ENCODE results near the gene CYP2U1.
"Not testable (repeated sequence)": the region's sequence is repeated elsewhere in the genome, so short reads cannot be mapped to it uniquely, and the experiment has no call there.

Gene CYP2U1

DNA sequence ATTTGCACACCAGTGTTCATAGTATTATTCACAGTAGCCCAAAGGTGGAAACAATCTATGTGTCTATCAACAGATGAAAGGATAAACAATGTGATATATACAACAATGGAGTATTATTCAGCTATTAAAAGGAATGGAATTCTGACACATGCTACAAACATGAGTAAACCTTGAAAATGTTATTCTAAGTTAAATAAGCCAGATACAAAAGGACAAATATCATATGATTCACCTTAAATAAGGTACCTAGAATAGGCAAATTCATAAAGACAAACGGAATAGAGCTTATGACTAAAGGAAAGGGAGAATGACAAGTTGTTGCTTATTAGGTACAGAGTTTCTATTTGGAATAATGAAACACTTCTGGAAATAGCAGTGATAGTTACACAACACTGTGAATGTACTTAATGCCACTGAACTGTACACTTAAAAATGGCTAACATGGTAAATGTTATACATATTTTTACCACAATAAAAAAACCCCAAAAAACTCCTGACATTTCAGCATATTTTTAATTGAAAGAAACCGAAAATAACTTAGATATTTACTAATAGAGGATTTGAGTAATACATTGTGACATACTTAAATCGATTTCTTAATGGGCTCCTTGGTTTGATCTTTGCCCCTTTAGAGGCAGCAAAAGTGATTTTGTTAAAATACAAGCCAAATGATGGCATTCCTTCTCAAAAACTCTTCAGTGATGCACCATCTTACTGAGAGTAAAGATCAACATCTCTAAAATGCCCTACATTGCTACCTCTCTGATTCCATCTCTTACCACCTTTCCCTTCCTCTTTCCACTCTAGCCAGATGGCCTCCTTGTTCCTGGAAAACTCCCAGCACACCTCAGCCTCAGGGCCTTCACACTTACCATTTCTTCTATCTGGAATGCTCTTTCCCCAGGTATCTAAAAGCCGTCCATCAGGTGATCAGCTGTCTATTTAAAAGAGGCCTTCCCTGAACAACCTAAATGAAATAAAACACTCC lies 8.6 kb upstream of the CYP2U1 start:
- no peak for DNase-seq (ENCODE audit: low read depth)

DNA sequence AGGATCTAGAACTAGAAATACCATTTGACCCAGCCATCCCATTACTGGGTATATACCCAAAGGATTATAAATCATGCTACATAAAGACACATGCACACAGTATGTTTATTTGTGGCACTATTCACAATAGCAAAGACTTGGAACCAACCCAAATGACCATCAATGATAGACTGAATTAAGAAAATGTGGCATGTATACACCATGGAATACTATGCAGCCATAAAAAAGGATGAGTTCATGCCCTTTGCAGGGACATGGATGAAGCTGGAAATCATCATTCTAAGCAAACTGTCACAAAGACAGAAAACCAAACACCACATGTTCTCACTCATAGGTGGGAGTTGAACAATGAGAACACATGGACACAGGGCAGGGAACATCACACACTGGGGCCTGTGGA lies 5.6 kb upstream of the CYP2U1 start:
- DNase-seq (ENCODE audit: low read depth): not testable (repeated sequence)

DNA sequence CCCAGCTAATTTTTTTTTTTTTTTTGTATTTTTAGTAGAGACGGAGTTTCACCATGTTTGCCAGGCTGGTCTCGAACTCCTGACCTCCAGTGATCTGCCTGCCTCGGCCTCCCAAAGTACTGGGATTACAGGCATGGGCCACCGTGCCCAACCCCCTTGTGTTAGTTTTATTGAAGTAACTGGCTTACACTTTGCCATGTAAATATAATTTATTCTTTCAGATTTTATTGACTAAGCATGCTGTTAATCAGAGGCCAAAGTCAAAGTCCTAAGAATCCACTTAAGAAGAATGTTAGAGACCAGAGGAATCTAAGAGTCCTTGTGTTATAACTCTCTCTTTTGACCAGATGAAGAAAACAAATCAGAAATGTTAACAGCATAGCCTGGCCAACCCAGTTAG lies 4.5 kb upstream of the CYP2U1 start:
- not testable (repeated sequence) for DNase-seq (ENCODE audit: low read depth)

DNA sequence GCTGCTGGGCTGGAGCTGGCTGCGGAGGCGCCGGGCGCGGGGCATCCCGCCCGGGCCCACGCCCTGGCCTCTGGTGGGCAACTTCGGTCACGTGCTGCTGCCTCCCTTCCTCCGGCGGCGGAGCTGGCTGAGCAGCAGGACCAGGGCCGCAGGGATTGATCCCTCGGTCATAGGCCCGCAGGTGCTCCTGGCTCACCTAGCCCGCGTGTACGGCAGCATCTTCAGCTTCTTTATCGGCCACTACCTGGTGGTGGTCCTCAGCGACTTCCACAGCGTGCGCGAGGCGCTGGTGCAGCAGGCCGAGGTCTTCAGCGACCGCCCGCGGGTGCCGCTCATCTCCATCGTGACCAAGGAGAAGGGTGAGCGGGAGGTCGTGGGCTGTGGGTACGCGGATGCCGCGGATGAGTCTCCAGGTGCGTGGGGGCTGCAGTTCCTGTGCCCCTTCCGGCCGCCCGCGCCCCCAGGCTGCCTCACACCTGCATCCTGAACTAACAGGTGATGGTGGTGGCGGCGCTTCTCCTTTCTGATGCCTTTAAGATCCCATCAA lies 499 bp downstream of the CYP2U1 start:
- no peak for DNase-seq (ENCODE audit: low read depth)

DNA sequence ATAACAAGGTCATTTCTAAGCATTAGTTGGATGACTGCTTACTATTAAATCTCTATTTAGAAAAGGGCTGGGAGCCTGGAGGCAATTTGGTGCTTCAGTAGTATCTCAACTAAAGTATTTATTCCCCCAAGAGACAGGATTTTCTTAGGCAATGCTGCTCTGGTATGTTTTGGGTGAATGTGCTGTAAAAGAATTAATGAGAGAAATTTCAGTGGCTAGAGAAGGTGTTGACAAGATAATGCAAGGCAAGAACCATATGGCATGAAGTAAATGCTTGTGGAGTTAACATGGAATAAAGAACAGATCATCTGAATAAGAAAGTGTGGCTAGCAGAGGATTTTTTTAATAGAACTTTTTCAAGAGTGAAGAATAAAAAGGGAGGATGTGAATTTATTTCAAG lies 3.9 kb downstream of the CYP2U1 start:
- DNase-seq (ENCODE audit: low read depth): no peak

DNA sequence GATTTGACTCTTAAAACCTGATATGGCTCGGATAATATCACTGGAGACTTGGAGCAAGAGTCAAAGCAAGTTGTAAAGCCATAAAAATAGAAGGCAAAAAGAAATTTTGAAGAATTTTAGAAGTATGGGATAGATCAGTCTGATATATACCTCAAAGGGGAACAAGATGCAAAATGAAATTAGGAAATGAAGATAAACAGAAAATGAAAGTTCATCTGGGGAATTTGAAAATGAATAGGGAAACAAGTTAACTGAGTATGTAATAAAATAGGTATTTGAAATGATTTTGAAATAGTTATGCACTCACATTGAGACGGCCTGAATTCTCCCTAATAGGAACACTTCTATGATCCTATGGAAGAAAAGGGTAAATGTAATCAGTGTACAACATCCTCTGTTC lies 5.7 kb downstream of the CYP2U1 start:
- DNase-seq (ENCODE audit: low read depth): no peak

DNA sequence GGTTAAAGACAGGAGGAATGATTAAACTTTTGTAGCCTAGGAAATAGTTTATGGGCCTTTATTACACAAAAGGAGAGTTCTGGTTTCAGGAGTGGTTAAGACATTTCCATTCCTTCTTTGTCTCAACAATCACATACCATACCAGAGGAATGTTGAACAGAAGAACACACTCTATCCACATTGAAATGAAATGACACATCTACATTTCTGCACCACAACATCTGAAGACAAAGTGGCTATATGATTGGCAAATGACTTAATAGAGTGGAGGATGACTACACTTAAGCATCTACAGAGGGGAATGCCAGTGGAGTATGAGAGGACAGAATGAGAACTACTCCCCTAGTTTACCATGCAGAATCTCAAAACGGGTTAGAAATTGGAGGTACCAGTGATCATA lies 8.0 kb downstream of the CYP2U1 start:
- DNase-seq (ENCODE audit: low read depth): no peak

DNA sequence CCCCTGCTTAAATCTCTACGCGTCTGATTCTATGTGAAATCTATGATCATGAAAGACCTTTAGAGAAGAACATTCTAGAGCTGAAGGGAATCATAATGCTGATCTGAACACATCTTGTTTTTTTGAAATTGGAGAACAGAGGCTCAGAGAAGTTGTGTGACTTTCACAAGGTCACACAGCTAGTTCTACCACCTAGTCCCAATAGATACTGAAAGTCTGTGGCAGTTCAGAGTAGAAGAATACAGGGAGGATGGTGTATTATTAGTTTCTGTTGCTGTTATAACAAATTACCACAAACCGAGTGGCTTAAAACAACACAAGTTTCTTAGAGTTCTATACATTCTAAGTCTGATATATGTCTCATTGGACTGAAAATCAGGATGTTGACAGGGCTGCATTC lies 14.5 kb downstream of the CYP2U1 start:
- no peak for DNase-seq (ENCODE audit: low read depth)

DNA sequence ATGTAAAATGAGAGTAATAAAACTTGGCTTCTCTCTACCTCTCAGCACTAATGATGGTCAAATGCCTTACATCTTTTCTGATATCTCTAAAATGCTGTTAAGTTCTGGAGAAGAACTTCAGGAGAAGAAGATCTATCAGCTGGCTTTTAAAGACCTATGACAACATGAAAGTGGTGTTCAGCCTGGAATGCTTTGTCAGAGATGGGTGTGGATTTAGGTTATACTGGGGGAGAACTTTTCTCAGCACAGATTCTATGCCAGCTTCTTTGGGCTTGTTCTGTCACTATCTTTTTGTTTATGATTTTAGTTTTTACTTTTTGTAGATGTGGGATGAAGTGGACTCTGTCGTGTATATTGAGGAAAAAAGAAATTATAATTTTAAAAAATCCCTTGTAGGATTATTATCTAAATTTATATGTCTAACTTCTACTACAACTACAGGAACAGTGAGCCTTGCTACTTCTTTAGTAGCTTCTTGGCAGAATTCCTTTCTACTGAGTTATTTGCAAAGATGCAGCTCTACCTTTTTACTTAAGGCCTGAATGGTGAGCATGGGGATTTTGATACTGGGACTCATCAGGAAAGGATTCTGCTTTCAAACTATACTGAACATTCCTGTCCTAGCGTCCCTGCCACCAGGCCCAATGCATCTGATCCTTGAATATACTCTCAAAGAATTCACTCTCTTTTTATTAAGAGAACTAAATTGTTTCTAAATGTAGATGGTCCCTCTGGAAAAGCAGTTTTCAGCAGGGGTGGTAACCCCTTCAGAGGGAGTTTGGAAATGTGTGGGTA lies 19.6 kb downstream of the CYP2U1 start:
- DNase-seq (ENCODE audit: low read depth): no peak

DNA sequence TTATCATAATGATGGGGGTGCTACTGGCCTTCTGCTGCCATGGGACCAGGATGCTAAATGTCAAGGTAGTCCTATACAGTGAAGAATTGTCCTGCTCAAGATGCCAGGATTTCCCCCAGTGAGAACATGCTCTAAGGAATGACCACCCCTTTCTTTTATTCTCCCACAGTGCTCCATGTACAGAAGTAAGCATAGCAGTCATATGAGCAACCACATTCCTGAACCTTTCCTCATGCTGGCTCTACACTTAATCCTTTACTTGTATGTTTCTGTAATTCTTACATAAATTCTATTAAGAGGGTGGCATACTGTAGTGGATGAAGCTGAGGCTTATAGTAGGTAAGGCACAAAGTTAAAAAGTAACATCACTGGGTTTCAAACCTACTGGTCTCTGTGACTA lies 20.2 kb downstream of the CYP2U1 start:
- no peak for DNase-seq (ENCODE audit: low read depth)

DNA sequence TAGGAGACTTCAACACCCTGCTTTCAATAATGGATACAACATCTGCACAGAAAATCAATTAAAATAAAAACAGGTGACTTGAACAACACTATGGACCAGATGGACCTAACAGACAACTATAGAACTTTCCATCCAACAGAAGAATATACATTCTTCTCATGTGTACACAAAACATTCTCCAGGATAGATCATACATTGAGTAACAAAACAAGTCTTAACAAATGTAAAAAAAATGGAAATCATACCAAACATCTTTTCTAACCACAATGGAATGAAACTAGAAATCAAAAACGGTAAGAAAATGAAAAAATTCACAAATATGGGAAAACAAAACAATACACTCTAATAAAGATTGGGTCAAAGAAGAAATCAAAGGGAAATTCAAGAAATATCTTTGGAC lies 24.7 kb downstream of the CYP2U1 start:
- no peak for DNase-seq (ENCODE audit: low read depth)

DNA sequence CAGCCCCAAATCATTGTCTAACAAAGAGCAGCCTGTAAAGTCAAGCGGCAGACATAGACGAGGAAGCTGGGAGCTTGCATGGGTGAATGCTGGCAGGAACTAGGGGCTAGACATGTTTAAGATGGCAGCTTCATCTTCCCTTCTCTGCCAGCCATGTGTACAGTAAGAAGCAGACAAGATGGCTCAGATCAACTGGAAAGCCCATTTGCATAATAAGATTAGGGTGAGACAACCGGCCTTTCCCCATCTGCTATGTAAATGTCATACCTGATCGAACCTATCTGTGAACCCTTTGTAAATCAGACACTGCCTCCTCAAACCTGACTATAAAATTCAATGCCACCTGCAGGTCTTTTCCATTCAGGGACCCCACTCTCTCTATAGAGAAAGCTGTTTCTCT lies 35.6 kb downstream of the CYP2U1 start:
- no peak for DNase-seq (ENCODE audit: low read depth)

DNA sequence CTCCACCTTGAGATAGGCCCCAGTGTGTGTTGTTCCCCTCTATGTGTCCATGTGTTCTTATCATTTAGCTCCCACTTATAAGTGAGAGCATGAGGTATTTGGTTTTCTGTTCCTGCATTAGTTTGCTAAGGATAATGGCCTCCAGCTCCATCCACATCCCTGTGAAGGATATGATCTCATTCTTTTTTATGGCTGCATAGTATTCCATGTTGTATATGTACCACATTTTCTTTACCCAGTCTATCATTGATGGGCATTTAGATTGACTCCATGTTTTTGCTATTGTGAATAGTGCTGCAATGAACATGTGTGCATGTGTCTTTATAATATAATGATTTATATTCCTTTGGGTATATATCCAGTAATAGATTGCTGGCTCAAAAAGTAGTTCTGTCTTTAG lies 36.2 kb downstream of the CYP2U1 start:
- DNase-seq (ENCODE audit: low read depth): not testable (repeated sequence)

DNA sequence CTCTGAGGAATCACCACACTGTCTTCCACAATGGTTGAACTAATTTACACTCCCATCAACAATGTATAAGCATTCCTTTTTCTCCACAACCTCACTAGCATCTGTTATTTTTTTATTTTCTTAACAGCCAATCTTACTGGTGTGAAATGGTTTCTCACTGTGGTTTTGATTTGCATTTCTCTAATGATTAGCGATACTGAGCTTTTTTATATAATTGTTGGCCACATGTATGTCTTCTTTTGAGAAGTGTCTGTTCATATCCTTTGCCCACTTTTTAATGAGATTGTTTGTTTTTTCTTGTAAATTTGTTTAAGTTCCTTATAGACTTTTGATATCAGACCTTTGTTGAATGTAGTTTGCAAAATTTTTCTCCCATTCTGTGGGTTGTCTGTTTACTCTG lies 36.6 kb downstream of the CYP2U1 start:
- DNase-seq (ENCODE audit: low read depth): not testable (repeated sequence)

DNA sequence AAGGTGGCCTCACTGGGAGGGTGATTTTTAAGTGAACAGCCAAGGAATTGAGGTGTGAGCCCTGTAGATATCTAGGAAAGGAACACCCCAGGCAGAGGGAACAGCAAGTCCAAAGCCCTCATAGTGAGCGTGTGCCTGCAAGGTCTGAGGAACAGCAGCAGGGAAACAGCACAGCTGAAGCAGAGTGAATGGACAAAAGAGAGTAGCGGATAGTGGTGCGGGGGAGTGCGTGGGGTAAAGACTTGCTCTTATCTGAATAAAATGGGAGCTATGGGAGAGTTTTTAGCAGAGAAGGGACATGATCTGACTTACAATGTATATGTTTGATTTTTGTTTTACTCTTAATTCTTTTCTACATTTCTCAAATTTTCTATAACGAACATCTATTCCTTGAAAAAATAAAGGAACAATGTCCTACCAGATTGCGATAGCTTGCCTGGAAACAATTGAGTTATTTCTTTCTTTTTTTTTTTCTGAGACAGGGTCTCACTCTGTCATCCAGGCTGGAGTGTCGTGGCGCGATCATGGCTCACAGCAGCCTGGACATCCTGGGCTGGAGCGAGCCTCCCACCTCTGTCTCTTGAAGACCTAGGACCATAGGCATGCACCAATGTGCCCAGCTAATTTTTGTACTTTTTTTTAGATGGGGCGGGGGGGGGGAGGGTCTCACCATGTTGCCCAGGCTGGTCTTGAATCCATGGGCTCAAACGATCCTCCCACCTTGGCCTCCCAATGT lies 38.9 kb downstream of the CYP2U1 start:
- DNase-seq (ENCODE audit: low read depth): no peak

DNA sequence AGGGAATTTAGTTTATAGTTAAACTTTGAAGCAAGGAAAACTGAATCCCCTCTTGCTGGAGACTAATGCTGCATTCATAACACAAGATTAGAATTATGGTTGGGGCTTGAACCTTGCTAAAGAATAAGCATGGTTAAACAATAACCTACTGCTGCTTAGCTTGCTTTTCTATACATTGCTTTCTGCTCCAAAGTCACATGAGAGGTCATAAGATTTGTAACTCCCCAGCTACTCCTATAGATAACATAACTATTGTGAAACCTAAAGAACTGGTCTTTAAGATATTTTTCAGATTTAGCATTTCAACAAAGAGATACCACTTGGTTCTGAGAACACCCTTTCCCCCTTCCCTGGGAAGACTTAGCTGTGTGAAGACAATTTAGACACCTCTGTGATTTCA lies 41.3 kb downstream of the CYP2U1 start:
- no peak for DNase-seq (ENCODE audit: low read depth)

DNA sequence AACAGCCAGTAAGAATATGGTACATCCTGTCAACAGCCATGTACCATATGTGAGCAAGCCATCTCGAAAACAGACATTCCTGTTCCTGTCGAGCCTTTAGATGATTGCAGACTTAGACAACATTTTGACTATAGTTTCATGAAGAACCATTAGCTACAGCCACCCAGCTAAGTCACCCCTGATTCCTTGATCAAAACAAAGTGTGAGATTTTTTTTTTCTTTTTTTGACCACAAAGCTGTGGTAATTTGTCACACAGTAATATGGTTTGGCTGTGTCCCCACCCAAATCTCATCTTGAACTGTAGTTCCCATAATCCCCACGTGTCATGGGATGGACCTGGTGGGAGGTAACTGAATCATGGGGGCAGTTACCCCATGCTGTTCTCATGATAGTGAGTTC lies 43.2 kb downstream of the CYP2U1 start:
- DNase-seq (ENCODE audit: low read depth): no peak

DNA sequence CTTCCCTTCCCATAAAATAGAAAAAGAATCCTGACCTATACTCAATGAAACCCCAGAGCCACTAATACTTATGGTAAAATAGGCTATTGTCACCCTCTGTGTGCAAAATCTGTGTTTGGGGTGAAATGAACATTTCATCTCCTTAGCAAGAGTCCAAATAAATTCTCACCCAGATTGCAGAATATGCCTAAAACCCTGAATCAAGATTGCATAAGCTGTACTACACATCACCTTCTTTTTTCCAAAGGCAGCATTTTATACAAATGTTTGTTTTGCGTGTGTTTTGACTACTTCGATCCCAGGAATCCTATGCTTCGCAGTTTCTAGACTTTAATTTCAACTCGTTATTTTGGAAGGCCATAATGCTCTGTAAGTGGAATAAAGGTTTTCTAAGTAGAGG lies 46.1 kb downstream of the CYP2U1 start:
- DNase-seq (ENCODE audit: low read depth): no peak

DNA sequence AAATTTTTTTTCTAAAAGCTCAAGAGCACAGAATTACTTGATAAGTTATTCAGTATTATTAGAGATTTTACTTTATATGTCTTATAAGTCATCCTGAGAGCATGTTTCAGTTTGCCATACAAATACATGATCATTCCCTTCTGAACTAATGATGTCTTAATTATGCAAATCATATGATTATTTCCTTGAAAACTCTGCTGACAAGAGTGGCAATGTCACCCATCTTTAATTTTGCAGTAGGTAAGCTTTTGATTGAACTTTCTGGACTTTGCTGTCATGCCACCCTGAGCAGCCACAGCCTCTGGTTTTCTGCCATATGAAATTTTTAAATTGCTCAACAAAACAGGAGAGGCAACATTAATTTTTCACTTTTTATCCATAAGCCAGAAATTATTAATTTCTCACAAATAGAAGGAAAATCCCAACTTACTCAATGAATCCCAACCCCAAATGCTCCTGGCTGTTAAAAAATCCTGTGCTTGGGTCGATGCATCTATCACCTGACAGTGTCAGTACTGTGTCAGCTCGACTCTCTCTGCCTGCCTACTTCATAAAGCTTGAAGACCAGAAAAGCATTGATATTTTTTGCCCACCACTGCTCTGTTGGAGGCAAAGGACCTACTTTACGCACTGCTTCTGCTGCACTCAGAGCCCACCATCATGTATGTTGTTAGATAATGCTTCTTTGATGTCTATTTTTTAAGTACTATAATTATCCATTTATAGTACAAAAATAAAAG lies 46.8 kb downstream of the CYP2U1 start:
- DNase-seq (ENCODE audit: low read depth): no peak

DNA sequence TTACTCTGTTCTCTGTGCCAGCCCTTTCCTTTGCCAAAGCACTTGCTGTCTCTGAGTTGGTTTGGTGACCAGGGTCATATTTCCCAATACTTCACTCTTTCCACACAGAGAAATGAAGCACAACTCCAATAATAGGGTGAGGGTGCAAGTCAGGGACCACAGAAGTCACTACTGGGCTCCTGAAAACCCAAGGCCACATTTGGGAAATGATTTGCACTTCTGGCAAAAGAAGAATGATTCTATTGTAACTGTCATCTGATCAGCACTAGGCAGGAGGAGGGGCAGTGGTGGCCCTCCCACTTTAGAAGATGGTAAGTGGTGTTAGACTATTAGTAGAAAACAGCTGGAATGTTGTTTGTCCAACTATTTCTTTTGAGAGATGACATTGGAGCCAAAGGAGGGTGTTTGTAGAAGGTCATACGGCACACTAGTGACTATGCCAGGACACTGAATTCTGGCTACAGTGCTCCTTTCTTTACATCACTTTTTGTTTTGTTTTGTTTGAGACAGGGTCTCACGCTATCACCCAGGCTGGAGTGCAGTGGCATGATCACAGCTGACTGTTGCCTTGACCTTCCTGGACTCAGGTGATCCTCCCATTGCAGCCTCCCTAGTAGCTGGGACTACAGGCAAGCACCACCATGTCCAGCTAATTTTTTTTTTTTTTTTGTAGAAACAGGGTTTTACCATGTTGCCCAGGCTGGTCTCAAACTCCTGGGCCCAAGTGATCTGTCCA lies 47.5 kb downstream of the CYP2U1 start:
- no peak for DNase-seq (ENCODE audit: low read depth)
